Spleen (tissue), 11 donors: ENCODE data around the gene COL9A2. TPM values are rescaled to one million over a fixed set of nuclear protein-coding genes. Genes with fewer than 3 reads are reported as not detected.

ENCODE experiments used
- DNase-seq: peaks from one replicate; pipeline ENCODE4 v3.0.0-alpha.2; 2020
- H3K27ac ChIP-seq, 8 donors: fragments of 200-600 bp; sonication (generic) in 7 of 8; 1 replicate in 4 of 8; 2 replicates in 4 of 8; pipeline versions ENCODE4 v1.5.0 to v1.8.0; 2016 to 2021; ENCODE audit warnings: inconsistent platforms in 4 of 8, mild to moderate bottlenecking in 4 of 8, moderate library complexity in 1 of 8
- H3K27me3 ChIP-seq, 7 donors: fragments of 200-600 bp; sonication (generic) in 6 of 7; replicated peaks in 1 of 7; 1 replicate in 4 of 7; 2 replicates in 3 of 7; pipeline versions ENCODE4 v1.5.0 to v1.8.0; 2016 to 2021; ENCODE audit warnings: inconsistent platforms in 3 of 7, mild to moderate bottlenecking in 1 of 7
- H3K36me3 ChIP-seq, 6 donors: fragments of 200-600 bp; sonication (generic) in 5 of 6; 1 replicate in 4 of 6; 2 replicates in 2 of 6; pipeline versions ENCODE4 v1.5.0 to v1.8.0; 2016 to 2021; ENCODE audit warnings: inconsistent platforms in 2 of 6
- H3K4me1 ChIP-seq, 6 donors: fragments of 200-600 bp; sonication (generic) in 5 of 6; 1 replicate in 3 of 6; 2 replicates in 3 of 6; pipeline versions ENCODE4 v1.5.0 to v1.8.0; 2016 to 2021; ENCODE audit warnings: inconsistent platforms in 3 of 6
- H3K4me3 ChIP-seq, 8 donors: fragments of 200-600 bp; sonication (generic) in 7 of 8; 1 replicate in 4 of 8; 2 replicates in 4 of 8; pipeline versions ENCODE4 v1.5.0 to v1.8.0; 2016 to 2021; ENCODE audit warnings: inconsistent platforms in 4 of 8, mild to moderate bottlenecking in 4 of 8, moderate library complexity in 2 of 8
- H3K9me3 ChIP-seq, 8 donors: fragments of 200-600 bp; sonication (generic) in 7 of 8; 1 replicate in 4 of 8; 2 replicates in 4 of 8; pipeline versions ENCODE4 v1.5.0 to v1.8.0; 2016 to 2021; ENCODE audit warnings: inconsistent platforms in 4 of 8
- CTCF ChIP-seq, 11 experiments: fragments of 200-600 bp in 7 of 11; fragments of 450-650 bp in 4 of 11; sonication (generic) in 4 of 11; IDR thresholded peaks in 8 of 11; conservative IDR thresholded peaks in 3 of 11; 1 replicate in 7 of 11; 2 replicates in 4 of 11; pipeline versions ENCODE4 v1.4.0 to v1.8.0; 2016 to 2021; ENCODE audit warnings: antibody characterized with exemption in 11 of 11, inconsistent platforms in 4 of 11, mild to moderate bottlenecking in 1 of 11
- POLR2A ChIP-seq, 3 donors: fragments of 450-650 bp; IDR thresholded peaks; one replicate each; pipeline ENCODE4 v1.5.1; 2017; ENCODE audit warnings: antibody characterized with exemption in 3 of 3, mild to moderate bottlenecking in 1 of 3
- POLR2AphosphoS5 ChIP-seq, 3 donors: sonication (generic); formaldehyde crosslinking; IDR thresholded peaks; one replicate each; pipeline ENCODE4 v1.5.1; 2017; ENCODE audit warnings: antibody characterized with exemption in 3 of 3
- WGBS, 5 donors: extraction: QIAGEN DNeasy Blood & Tissue Kit in 3 of 5; methylation state at CpG; one replicate each; pipeline versions ENCODE4 v1.1.5 to v1.1.7; 2013 to 2018; 5-methylcytosine and 5-hydroxymethylcytosine counted together
- intact Hi-C: fragments of 100-400 bp; cut with DNase I; formaldehyde crosslinking; loops from one replicate; pipeline ENCODE4 v1.15.0; 2023; ENCODE audit warnings: low total_unique reads
- polyA plus RNA-seq, 3 donors: library from polyadenylated mRNA; stranded (reverse); fragments of 200-250 nt; gene quantifications; one replicate each; pipeline ENCODE4 v1.2.1, GENCODE V29; 2013
- total RNA-seq, 7 donors: library from RNA; depleted of rRNA in 3 of 7; stranded (reverse); fragments of >200 nt in 3 of 7; fragmentation: NEBNext Ultra II Directional in 4 of 7; extraction: Animal tissue kit (Norgen Biotek cat#: 25700) in 4 of 7; gene quantifications; one replicate each; pipeline versions ENCODE4 v1.1.0 to v1.2.1, GENCODE V29; 2016 to 2021
- donor health status: healthy with polysubstance abuse.
- donor health status: DM: no; HTN: no; CAD: no; lungs with moderate emphysema.
- donor health status: DM: no; HTN: no; CAD: no.
- donor health status: Bipolar disorder and iron deficiency.
- donor health status: healthy.
- donor health status: DM: no; HTN: no; CAD: no.
- donor health status: DM: yes; HTN: yes; CAD: no.

Gene COL9A2
- total and polyA plus RNA-seq, 10 donors, result 3.1 to 17.8 (median 7.8) TPM

GRCh38 chr1:40313958-40314720, 2.9 kb downstream of the COL9A2 start:
- Histone ChIP-seq H3K4me1 (peaks cover 30 to 62% (median 60%) of the 10 kb centered on the region in 6 donors), H3K4me3 (no peak overlapping the region), H3K27ac (peak overlapping the region in 1 of 8 donors; percentile 69), H3K36me3 (no peaks in the 10 kb centered on the region), H3K9me3 (no peaks in the 10 kb centered on the region), H3K27me3 (peaks cover 0 to 34% (median 24%) of the 10 kb centered on the region in 7 donors)
- WGBS, 5 donors, result 85 to 90% (median 88%) methylated on average over 9 of the region's 9 CpGs
- no peak for DNase-seq
- intact Hi-C loops, result no loop called here
- TF ChIP-seq POLR2AphosphoS5 (IDR thresholded peaks at IDR 0.05), result no peak
- TF ChIP-seq POLR2A (IDR thresholded peaks at IDR 0.05), result no peak
- no peak for TF ChIP-seq CTCF (IDR thresholded peaks at IDR 0.05 in 8 of 11, conservative IDR thresholded peaks at IDR 0.05 in 3 of 11)

- intact Hi-C loops, result no loop called here
- peak overlapping the region in 1 of 8 donors; percentile 66 for H3K27ac ChIP-seq
- H3K4me1 ChIP-seq, result peaks cover 30 to 62% (median 60%) of the 10 kb centered on the region in 6 donors
- 59 to 78% (median 73%) methylated on average over 5 of the region's 5 CpGs for WGBS, 5 donors
- no peaks in the 10 kb centered on the region for H3K9me3 ChIP-seq
- no peak overlapping the region for H3K4me3 ChIP-seq
- TF ChIP-seq POLR2AphosphoS5 (IDR thresholded peaks at IDR 0.05) (no peak), POLR2A (IDR thresholded peaks at IDR 0.05) (no peak), CTCF (IDR thresholded peaks at IDR 0.05 in 8 of 11, conservative IDR thresholded peaks at IDR 0.05 in 3 of 11) (no peak)
- H3K36me3 ChIP-seq, result no peaks in the 10 kb centered on the region
- peak; percentile 81 for DNase-seq
- peaks cover 0 to 31% (median 22%) of the 10 kb centered on the region in 7 donors for H3K27me3 ChIP-seq
Observed at GRCh38 chr1:40313329-40313957, 3.6 kb downstream of the COL9A2 start.

DNA sequence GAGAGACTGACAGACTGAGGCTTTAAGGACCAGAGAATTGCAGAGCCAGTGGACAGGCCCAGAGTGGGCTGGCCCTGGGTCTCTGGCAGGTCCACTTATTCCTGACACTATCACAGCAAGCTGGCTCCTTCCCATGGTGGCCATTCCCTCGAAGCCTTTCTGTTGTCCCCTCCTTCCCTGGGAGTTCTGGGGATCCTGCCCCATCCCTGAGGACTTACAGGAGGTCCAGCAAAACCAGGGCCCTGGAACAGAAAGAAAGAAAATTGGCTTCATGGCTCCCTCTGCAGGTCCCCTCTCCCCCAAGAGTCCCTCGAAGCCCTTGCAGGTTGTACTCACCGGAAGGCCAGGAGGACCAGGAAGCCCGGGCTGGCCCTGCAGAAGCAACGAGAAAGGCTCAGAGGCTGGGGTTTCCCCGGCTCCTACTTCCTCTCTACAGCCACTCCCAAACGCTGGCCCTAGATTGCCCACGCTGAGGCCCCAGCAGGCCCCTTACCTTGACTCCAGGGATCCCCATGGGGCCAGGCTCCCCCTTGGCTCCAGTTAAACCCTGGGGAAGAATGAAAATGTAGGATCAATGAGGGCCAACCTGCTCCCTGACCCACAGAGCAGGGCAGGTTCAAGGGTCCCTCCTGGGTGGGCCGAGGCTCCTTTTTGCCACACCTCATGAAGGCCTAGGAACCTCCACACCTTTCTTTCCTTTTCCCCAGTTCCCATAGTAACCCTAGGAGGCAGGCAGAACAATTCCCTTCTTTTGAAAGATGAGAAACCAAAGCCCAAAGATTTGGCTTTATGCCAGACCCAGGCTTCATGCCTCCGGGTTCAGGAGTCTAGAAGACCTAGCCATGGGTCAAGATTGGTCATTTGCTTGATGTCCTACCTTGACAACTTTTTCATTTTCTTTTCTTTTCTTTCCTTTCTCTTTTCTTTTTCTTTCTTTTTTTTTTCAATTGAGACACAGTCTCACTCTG, 4.6 kb downstream of the COL9A2 start:
- DNase-seq, result peak; percentile 92
- Histone ChIP-seq H3K4me3 (no peak overlapping the region), H3K4me1 (peaks cover 30 to 60% (median 56%) of the 10 kb centered on the region in 6 donors), H3K27ac (peak overlapping the region in 4 of 8 donors; percentile 21 to 66 (median 39)), H3K36me3 (no peaks in the 10 kb centered on the region), H3K27me3 (peaks cover 0 to 22% (median 19%) of the 10 kb centered on the region in 7 donors), H3K9me3 (no peaks in the 10 kb centered on the region)
- no peak for TF ChIP-seq POLR2A (IDR thresholded peaks at IDR 0.05)
- peak in 2 of 3 donors; percentile 17 for TF ChIP-seq POLR2AphosphoS5 (IDR thresholded peaks at IDR 0.05)
- intact Hi-C loops, result no loop called here
- WGBS, 5 donors, result 28 to 54% (median 32%) methylated on average over 4 to 10 of the region's 10 CpGs

GRCh38 chr1:40311692-40312091, 5.4 kb downstream of the COL9A2 start:
- DNase-seq, result no peak
- H3K9me3 ChIP-seq, result no peaks in the 10 kb centered on the region
- H3K27me3 ChIP-seq, result peaks cover 0 to 14% (median 11%) of the 10 kb centered on the region in 7 donors
- intact Hi-C loops, result no loop called here
- H3K27ac ChIP-seq, result peak overlapping the region in 3 of 8 donors; percentile 21 to 66 (median 46)
- H3K36me3 ChIP-seq, result no peaks in the 10 kb centered on the region
- TF ChIP-seq CTCF (IDR thresholded peaks at IDR 0.05 in 8 of 11, conservative IDR thresholded peaks at IDR 0.05 in 3 of 11) (no peak), POLR2A (IDR thresholded peaks at IDR 0.05) (no peak)
- peaks cover 30 to 52% (median 48%) of the 10 kb centered on the region in 6 donors for H3K4me1 ChIP-seq
- no peak overlapping the region for H3K4me3 ChIP-seq
- 94 to 98% (median 94%) methylated on average over 5 of the region's 5 CpGs for WGBS, 5 donors
